HFF-Myc (cell line): ENCODE results near the gene IL10RA.

Experiments
- DNase-seq: peaks from one replicate; pipeline ENCODE4 v3.0.0-alpha.2; 2011; ENCODE audit warnings: low read depth; ENCODE audit errors: extremely low read depth
- H3K4me3 ChIP-seq: replicated peaks from 2 replicates; pipeline ENCODE4 v1.5.1; 2011; ENCODE audit warnings: low read depth, mild to moderate bottlenecking, control low read depth, low read length
- CTCF ChIP-seq: IDR thresholded peaks from 2 replicates; pipeline ENCODE4 v1.5.1; 2012; ENCODE audit warnings: mild to moderate bottlenecking, low read depth, low read length, control low read depth; ENCODE audit errors: missing control alignments

Gene IL10RA

DNA sequence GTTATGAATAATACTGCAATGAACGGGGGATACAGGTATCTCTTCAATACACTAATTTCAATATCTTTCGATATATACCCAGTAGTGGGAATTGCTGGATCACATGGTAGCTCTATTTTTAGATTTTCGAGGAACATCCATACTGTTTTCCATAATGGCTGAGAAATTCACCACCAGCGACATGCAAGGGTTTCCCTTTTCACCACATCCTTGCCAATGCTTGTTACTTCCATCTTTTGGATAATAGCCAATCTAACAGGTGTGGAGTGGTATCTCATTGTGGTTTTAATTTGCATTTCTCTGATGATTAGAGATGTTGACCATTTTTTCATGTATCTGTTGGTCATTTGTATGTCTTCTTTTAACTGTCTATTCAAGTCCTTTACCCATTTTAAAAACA lies 5.9 kb downstream of the IL10RA start:
- DNase-seq: no peak
- H3K4me3 ChIP-seq: no peak overlapping the region
- TF ChIP-seq CTCF: no peak

DNA sequence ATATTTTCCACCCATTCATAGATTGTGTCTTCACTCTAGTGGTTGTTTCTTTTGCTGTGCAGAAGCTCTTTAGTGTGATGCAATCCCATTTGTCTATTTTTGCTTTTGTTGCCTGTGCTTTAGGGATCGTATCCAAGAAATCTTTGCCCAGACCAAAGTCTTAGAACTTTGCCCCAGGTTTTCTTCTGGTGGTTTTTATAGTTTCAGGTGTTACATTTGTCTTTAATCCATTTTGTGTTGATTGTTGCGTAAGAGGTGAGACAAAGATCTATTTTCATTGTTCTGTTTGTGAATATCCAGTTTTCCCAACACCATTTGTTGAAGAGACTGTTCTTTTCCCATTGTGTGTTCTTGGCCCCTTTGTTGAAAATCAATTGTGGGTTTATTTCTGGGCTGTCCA lies 6.4 kb downstream of the IL10RA start:
- no peak for DNase-seq
- TF ChIP-seq CTCF: no peak
- no peak overlapping the region for H3K4me3 ChIP-seq

DNA sequence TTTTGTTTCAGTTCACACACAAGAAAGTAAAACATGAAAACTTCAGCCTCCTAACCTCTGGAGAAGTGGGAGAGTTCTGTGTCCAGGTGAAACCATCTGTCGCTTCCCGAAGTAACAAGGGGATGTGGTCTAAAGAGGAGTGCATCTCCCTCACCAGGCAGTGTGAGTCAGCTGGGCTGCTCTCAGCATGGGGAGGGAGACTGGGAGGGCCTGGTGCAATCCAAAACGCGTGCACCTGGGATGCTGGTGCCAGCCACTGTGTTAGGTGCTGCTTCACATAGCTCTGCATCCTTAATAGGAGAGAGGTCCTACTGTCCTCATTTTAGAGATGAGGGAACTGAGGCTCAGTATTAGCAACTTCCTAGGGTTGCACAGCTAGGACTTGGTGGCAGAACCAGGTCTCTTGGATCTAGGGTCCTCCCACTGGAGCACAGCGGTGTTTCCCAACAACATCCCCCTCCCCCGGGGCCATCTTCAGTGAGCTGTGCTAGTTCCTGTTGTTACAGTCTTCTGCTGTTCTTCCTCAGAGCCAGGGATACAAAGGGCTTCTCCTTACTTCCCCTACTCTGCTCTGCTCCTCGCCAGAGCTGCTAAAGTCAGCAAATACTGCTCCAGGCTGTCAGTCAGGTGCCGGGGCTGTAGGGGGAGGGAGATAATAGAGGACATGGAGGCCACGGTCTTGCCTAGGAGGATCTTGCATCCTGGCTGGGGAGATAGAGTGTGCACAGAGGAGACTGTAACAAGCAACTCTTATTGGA lies 8.0 kb downstream of the IL10RA start:
- no peak for TF ChIP-seq CTCF
- no peak overlapping the region for H3K4me3 ChIP-seq
- DNase-seq: no peak

DNA sequence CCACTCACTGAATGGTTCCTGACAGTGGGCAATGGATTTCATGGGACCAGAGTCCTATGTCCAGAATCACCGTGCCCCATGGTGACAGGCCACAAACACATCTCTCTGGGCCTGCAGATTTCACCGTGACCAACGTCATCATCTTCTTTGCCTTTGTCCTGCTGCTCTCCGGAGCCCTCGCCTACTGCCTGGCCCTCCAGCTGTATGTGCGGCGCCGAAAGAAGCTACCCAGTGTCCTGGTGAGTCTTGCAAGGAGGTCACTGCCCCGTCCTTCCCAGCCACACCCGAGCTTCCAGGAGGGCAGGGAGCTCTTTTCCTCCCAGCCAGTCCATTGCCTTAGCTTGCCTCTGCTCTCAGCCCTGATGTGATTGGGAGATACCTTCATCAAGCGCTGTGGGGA lies 9.3 kb downstream of the IL10RA start:
- no peak for TF ChIP-seq CTCF
- no peak for DNase-seq
- H3K4me3 ChIP-seq: no peak overlapping the region

DNA sequence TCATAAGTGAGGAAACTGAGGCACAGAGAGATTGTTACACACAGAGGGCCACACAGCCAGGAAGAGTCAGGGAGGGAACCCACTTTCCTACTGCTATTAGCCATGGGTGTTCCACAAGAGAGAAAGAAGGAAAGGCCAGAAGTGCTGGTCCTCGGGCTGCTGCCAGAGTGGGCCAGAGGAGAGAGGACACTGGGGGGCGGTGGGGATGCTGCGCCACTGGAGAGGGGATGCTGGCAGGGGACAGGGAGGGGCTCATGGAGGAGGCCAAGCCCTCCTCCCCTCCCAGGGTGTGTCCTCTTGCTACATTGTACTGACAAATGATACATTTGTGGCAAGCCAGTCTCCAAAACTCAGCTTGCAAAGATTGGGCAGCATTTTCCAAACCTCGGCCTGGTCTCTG lies 9.9 kb downstream of the IL10RA start:
- DNase-seq: no peak
- no peak overlapping the region for H3K4me3 ChIP-seq
- no peak for TF ChIP-seq CTCF

GRCh38 chr11:117997406-117997805 lies 11.2 kb downstream of the IL10RA start:
- no peak for TF ChIP-seq CTCF
- no peak for DNase-seq
- no peak overlapping the region for H3K4me3 ChIP-seq
